ENCODE measurements around the gene TRIM10.

Gene TRIM10

DNA sequence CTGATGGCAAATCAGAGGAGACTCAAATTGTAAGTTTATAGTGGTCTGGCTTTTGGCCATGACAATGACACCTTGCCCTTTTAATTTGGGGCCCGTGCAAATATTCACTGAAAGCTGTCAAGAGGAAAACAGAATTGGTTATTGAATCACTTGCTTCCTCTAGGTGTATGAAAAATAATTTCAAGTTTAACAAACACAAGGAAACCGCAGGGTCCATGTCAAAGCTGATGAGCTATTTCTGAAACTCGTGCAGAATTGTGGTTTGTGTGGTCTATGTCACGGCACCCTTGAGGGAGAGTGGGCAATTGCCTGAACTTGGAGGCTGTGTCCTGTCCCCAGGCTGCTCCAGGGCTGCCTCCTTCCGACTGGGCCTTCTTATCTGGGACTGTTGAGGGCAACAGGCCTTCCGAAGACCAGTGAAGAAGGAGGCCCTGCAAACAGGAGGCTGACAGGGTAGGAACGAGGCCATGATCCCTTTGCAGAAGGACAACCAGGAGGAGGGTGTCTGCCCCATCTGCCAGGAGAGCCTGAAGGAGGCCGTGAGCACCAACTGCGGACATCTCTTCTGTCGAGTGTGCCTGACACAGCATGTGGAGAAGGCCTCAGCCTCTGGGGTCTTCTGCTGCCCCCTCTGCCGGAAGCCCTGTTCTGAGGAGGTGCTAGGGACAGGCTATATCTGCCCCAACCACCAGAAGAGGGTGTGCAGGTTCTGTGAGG lies 24.3 kb downstream of the TRIM10 start:
- Histone ChIP-seq H3K27ac (no peak overlapping the region), H3K4me3 (ENCODE audit: low read depth, low read length) (no peak overlapping the region), H3K9me3 (ENCODE audit: control insufficient read depth, low read length) (no peaks in the 10 kb centered on the region), H2AFZ (no peak overlapping the region), H3K79me2 (no peaks in the 10 kb centered on the region), H3K36me3 (ENCODE audit: control insufficient read depth, insufficient read depth, low read length) (no peaks in the 10 kb centered on the region), H3K4me2 (ENCODE audit: low read length) (no peak overlapping the region), H3K4me1 (no peaks in the 10 kb centered on the region), H3K27me3 (ENCODE audit: control insufficient read depth, insufficient read depth, low read length) (no peaks in the 10 kb centered on the region), H3K9ac (no peak overlapping the region)
- TF ChIP-seq CTCF (IDR thresholded peaks at IDR 0.05) = no peak

GRCh38 chr6:30135757-30136156 lies 25.3 kb downstream of the TRIM10 start, which contains the start of gene TRIM40:
TRIM40 (plus strand) TSS chr6:30136140; CDS start chr6:30137037, 897 bp downstream.
- Histone ChIP-seq H3K9ac (no peak within 1 kb of the TSS), H3K36me3 (ENCODE audit: control insufficient read depth, insufficient read depth, low read length) (no peaks in the 10 kb centered on the region), H3K79me2 (no peaks in the 10 kb centered on the region), H3K27me3 (ENCODE audit: control insufficient read depth, insufficient read depth, low read length) (no peaks in the 10 kb centered on the region), H3K4me1 (no peaks in the 10 kb centered on the region), H3K9me3 (ENCODE audit: control insufficient read depth, low read length) (no peaks in the 10 kb centered on the region), H3K27ac (no peak within 1 kb of the TSS), H2AFZ (no peak within 1 kb of the TSS), H3K4me3 (ENCODE audit: low read depth, low read length) (no peak within 1 kb of the TSS), H3K4me2 (ENCODE audit: low read length) (no peak within 1 kb of the TSS)
- no peak for TF ChIP-seq CTCF (IDR thresholded peaks at IDR 0.05)

DNA sequence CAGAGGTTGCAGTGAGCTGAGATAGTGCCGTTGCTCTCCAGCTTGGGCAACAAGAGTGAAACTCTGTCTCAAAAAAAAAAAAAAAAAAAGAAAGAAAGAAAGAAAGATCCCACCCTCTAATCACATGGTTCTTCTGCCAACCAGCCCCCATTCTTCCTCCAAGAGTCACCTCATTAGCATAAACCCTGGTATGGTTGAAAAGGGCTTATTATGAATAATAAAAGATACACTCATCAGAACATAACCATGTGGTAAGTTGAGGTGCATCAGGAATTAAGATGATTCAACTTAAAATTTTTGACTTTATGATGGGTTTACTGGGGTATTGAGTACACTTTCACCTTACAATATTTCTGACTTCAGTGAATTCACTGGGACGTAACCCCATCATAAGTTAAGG lies 25.9 kb downstream of the TRIM10 start:
- H3K36me3 ChIP-seq (ENCODE audit: control insufficient read depth, insufficient read depth, low read length) = no peaks in the 10 kb centered on the region
- no peaks in the 10 kb centered on the region for H3K9me3 ChIP-seq (ENCODE audit: control insufficient read depth, low read length)
- no peak for TF ChIP-seq CTCF (IDR thresholded peaks at IDR 0.05)
- H3K9ac ChIP-seq = no peak overlapping the region
- no peak overlapping the region for H2AFZ ChIP-seq
- H3K4me3 ChIP-seq (ENCODE audit: low read depth, low read length) = no peak overlapping the region
- no peak overlapping the region for H3K4me2 ChIP-seq (ENCODE audit: low read length)
- H3K27me3 ChIP-seq (ENCODE audit: control insufficient read depth, insufficient read depth, low read length) = no peaks in the 10 kb centered on the region
- no peaks in the 10 kb centered on the region for H3K79me2 ChIP-seq
- no peaks in the 10 kb centered on the region for H3K4me1 ChIP-seq
- H3K27ac ChIP-seq = no peak overlapping the region

DNA sequence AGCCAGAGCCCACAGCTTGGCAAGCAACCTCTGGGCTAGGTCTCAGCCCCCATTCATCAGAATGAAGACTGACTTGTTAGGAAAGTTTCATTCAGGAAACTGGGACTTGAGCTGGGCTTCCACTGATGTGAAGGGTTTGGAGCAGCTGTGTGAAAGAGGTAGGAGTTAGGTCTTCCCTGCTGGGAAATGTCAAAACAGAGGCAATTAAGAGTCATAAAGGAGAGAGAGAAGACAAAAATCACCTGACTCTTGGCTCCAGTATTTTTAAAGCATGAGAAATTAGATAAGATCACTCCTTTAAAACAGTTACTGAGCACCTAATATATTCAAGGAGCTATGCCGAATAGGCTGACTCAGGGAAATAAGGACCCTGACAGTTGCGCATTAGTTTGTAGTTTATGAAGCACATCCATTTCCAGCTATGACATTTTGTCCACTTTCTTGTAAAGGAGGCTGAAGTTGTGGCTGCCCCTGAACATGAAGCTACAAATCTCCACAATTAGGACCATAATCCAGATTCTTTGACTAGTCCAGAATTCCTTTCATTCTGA lies 29.0 kb downstream of the TRIM10 start:
- H3K79me2 ChIP-seq = no peaks in the 10 kb centered on the region
- no peaks in the 10 kb centered on the region for H3K27me3 ChIP-seq (ENCODE audit: control insufficient read depth, insufficient read depth, low read length)
- H3K9me3 ChIP-seq (ENCODE audit: control insufficient read depth, low read length) = no peaks in the 10 kb centered on the region
- H2AFZ ChIP-seq = no peak overlapping the region
- no peak for TF ChIP-seq CTCF (IDR thresholded peaks at IDR 0.05)
- no peak overlapping the region for H3K27ac ChIP-seq
- no peak overlapping the region for H3K4me2 ChIP-seq (ENCODE audit: low read length)
- H3K4me3 ChIP-seq (ENCODE audit: low read depth, low read length) = no peak overlapping the region
- no peaks in the 10 kb centered on the region for H3K4me1 ChIP-seq
- H3K9ac ChIP-seq = no peak overlapping the region
- H3K36me3 ChIP-seq (ENCODE audit: control insufficient read depth, insufficient read depth, low read length) = no peaks in the 10 kb centered on the region

Measured in parathyroid adenoma (tissue), 2 donors.